Liver (tissue), 3 donors: ENCODE results near the gene SLN.

ENCODE experiments used
- EGR1 ChIP-seq, 2 donors: IDR thresholded peaks; 2 replicates each; pipeline ENCODE4 v1.6.1; 2016 to 2018; ENCODE audit warnings: antibody characterized with exemption in 2 of 2, low read depth in 2 of 2
- GABPA ChIP-seq, 2 donors: IDR thresholded peaks in 1 of 2; conservative IDR thresholded peaks in 1 of 2; 2 replicates each; pipeline ENCODE4 v1.6.1; 2016; ENCODE audit warnings: antibody characterized with exemption in 2 of 2, mild to moderate bottlenecking in 1 of 2, moderate library complexity in 1 of 2
- JUND ChIP-seq, 2 donors: IDR thresholded peaks; 2 replicates each; pipeline ENCODE4 v1.6.1; 2016; ENCODE audit warnings: antibody characterized with exemption in 2 of 2
- RAD21 ChIP-seq, 2 donors: IDR thresholded peaks; 2 replicates each; pipeline ENCODE4 v1.6.1; 2016; ENCODE audit warnings: antibody characterized with exemption in 2 of 2, mild to moderate bottlenecking in 2 of 2
- RXRA ChIP-seq, 2 donors: IDR thresholded peaks; 2 replicates each; pipeline ENCODE4 v1.6.1; 2017 to 2018; ENCODE audit warnings: antibody characterized with exemption in 2 of 2, mild to moderate bottlenecking in 1 of 2
- SP1 ChIP-seq: IDR thresholded peaks from 2 replicates; pipeline ENCODE4 v1.6.1; 2018; ENCODE audit warnings: antibody characterized with exemption, mild to moderate bottlenecking
- TAF1 ChIP-seq: conservative IDR thresholded peaks from 2 replicates; pipeline ENCODE4 v1.6.1; 2016; ENCODE audit warnings: antibody characterized with exemption, mild to moderate bottlenecking
- YY1 ChIP-seq: IDR thresholded peaks from 2 replicates; pipeline ENCODE4 v1.6.1; 2016; ENCODE audit warnings: antibody characterized with exemption, mild to moderate bottlenecking
- TF ChIP-seq, protein P1 (sequence below): fragments of 150-350 bp; IDR thresholded peaks from 2 replicates; pipeline ENCODE4 v1.5.1; 2017; ENCODE audit warnings: improper control_type of control experiment, low read depth, low read length; ENCODE audit not compliant: missing input control
- TF ChIP-seq, protein P2 (sequence below): IDR thresholded peaks from 2 replicates; pipeline ENCODE4 v1.6.1; 2016; ENCODE audit warnings: antibody characterized with exemption
- TF ChIP-seq, protein P3 (sequence below): IDR thresholded peaks from 2 replicates; pipeline ENCODE4 v1.6.1; 2016; ENCODE audit warnings: antibody characterized with exemption, mild to moderate bottlenecking
- TF ChIP-seq, protein P4 (sequence below): IDR thresholded peaks from 2 replicates; pipeline ENCODE4 v1.6.1; 2016; ENCODE audit warnings: antibody characterized with exemption
- TF ChIP-seq, protein P5 (sequence below): IDR thresholded peaks from 2 replicates; pipeline ENCODE4 v1.6.1; 2016; ENCODE audit warnings: antibody characterized with exemption
- donor health status: healthy.
- donor health status: healthy.

DNA sequence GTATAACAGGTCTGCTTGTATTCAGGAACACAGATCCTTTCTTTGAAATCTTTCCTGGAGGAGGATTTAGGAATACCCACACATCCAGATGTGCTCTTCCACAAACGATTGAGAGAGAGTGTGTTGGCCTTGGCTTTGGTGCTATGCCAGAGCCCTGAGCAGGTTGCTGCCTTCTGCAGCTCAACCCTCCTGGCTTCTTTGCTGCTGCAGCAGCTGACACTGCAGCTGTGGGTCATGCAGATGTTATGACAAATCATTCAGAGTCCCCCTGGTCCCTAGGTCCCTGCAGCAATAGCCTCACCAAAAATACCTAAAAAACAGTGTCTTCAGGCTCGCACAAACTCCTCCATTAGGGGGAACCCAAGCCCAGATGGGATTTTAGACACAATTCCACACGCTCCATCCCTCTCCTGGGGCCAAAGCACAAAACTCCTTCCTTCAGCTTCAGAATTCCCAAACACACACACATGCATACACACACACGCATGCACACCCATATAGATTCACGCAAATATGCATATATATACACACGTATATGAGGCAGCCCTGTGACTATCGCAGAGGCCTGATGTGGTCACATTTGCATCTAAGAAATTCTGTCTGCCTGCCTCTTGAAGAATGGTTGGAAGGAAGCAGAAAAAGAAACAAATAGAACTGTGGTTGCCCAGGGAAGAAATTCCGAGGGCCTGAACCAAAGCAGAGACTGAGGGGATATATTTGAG is 35.4 kb downstream of the SLN start:
- TF ChIP-seq, protein P1, sequence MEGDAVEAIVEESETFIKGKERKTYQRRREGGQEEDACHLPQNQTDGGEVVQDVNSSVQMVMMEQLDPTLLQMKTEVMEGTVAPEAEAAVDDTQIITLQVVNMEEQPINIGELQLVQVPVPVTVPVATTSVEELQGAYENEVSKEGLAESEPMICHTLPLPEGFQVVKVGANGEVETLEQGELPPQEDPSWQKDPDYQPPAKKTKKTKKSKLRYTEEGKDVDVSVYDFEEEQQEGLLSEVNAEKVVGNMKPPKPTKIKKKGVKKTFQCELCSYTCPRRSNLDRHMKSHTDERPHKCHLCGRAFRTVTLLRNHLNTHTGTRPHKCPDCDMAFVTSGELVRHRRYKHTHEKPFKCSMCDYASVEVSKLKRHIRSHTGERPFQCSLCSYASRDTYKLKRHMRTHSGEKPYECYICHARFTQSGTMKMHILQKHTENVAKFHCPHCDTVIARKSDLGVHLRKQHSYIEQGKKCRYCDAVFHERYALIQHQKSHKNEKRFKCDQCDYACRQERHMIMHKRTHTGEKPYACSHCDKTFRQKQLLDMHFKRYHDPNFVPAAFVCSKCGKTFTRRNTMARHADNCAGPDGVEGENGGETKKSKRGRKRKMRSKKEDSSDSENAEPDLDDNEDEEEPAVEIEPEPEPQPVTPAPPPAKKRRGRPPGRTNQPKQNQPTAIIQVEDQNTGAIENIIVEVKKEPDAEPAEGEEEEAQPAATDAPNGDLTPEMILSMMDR: no peak
- TF ChIP-seq, protein P2, sequence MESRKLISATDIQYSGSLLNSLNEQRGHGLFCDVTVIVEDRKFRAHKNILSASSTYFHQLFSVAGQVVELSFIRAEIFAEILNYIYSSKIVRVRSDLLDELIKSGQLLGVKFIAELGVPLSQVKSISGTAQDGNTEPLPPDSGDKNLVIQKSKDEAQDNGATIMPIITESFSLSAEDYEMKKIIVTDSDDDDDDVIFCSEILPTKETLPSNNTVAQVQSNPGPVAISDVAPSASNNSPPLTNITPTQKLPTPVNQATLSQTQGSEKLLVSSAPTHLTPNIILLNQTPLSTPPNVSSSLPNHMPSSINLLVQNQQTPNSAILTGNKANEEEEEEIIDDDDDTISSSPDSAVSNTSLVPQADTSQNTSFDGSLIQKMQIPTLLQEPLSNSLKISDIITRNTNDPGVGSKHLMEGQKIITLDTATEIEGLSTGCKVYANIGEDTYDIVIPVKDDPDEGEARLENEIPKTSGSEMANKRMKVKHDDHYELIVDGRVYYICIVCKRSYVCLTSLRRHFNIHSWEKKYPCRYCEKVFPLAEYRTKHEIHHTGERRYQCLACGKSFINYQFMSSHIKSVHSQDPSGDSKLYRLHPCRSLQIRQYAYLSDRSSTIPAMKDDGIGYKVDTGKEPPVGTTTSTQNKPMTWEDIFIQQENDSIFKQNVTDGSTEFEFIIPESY: no peak
- TF ChIP-seq RAD21 (IDR thresholded peaks at IDR 0.05): no peak
- TF ChIP-seq, protein P3, sequence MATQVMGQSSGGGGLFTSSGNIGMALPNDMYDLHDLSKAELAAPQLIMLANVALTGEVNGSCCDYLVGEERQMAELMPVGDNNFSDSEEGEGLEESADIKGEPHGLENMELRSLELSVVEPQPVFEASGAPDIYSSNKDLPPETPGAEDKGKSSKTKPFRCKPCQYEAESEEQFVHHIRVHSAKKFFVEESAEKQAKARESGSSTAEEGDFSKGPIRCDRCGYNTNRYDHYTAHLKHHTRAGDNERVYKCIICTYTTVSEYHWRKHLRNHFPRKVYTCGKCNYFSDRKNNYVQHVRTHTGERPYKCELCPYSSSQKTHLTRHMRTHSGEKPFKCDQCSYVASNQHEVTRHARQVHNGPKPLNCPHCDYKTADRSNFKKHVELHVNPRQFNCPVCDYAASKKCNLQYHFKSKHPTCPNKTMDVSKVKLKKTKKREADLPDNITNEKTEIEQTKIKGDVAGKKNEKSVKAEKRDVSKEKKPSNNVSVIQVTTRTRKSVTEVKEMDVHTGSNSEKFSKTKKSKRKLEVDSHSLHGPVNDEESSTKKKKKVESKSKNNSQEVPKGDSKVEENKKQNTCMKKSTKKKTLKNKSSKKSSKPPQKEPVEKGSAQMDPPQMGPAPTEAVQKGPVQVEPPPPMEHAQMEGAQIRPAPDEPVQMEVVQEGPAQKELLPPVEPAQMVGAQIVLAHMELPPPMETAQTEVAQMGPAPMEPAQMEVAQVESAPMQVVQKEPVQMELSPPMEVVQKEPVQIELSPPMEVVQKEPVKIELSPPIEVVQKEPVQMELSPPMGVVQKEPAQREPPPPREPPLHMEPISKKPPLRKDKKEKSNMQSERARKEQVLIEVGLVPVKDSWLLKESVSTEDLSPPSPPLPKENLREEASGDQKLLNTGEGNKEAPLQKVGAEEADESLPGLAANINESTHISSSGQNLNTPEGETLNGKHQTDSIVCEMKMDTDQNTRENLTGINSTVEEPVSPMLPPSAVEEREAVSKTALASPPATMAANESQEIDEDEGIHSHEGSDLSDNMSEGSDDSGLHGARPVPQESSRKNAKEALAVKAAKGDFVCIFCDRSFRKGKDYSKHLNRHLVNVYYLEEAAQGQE: no peak
- TF ChIP-seq SP1: no peak
- no peak for TF ChIP-seq GABPA (IDR thresholded peaks at IDR 0.05 in 1 of 2, conservative IDR thresholded peaks at IDR 0.05 in 1 of 2)
- no peak for TF ChIP-seq YY1
- TF ChIP-seq, protein P4, sequence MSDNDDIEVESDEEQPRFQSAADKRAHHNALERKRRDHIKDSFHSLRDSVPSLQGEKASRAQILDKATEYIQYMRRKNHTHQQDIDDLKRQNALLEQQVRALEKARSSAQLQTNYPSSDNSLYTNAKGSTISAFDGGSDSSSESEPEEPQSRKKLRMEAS: no peak
- no peak for TF ChIP-seq JUND (IDR thresholded peaks at IDR 0.05)
- TF ChIP-seq EGR1 (IDR thresholded peaks at IDR 0.05; ENCODE audit: low read depth in 2 of 2): no peak
- no peak for TF ChIP-seq TAF1
- no peak for TF ChIP-seq RXRA (IDR thresholded peaks at IDR 0.05)
- TF ChIP-seq, protein P5, sequence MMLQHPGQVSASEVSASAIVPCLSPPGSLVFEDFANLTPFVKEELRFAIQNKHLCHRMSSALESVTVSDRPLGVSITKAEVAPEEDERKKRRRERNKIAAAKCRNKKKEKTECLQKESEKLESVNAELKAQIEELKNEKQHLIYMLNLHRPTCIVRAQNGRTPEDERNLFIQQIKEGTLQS: no peak
